Jurkat, Clone E6-1 (cell line): ENCODE data around the gene DNAH8.

Source experiments
- DNase-seq: peaks from one replicate; pipeline ENCODE4 v3.0.0-alpha.2; 2011; ENCODE audit warnings: low read depth, low spot score
- H3K4me3 ChIP-seq: 2 replicates; pipeline ENCODE4 v1.5.1; 2011; ENCODE audit warnings: mild to moderate bottlenecking, low read length, control low read depth, moderate library complexity

Gene DNAH8

GRCh38 chr6:38924791-38925509, 209.8 kb downstream of the DNAH8 start:
- H3K4me3 ChIP-seq = no peak overlapping the region
- DNase-seq = no peak

- no peak for DNase-seq
- no peak overlapping the region for H3K4me3 ChIP-seq
Measured at GRCh38 chr6:38929560-38929959, 214.4 kb downstream of the DNAH8 start.

- peak; percentile 2 for DNase-seq
- no peak overlapping the region for H3K4me3 ChIP-seq
Measured at GRCh38 chr6:38933426-38933825, 218.3 kb downstream of the DNAH8 start.

- DNase-seq = no peak
- no peak overlapping the region for H3K4me3 ChIP-seq
Measured at GRCh38 chr6:38935051-38935450, 219.9 kb downstream of the DNAH8 start.

- DNase-seq = no peak
- no peak overlapping the region for H3K4me3 ChIP-seq
Measured at GRCh38 chr6:38937839-38938613, 222.9 kb downstream of the DNAH8 start.

- no peak for DNase-seq
- no peak overlapping the region for H3K4me3 ChIP-seq
Measured at GRCh38 chr6:38938741-38939140, 223.6 kb downstream of the DNAH8 start.

GRCh38 chr6:38942442-38942841, 227.3 kb downstream of the DNAH8 start:
- no peak for DNase-seq

GRCh38 chr6:38942965-38943364, 227.9 kb downstream of the DNAH8 start:
- DNase-seq = no peak
- H3K4me3 ChIP-seq = no peak overlapping the region

More at GRCh38 chr6:38942442-38942841, 227.3 kb downstream of the DNAH8 start:
- H3K4me3 ChIP-seq = no peak overlapping the region

GRCh38 chr6:38943964-38944363, 228.9 kb downstream of the DNAH8 start:
- no peak overlapping the region for H3K4me3 ChIP-seq
- DNase-seq = no peak

- DNase-seq = no peak
- H3K4me3 ChIP-seq = no peak overlapping the region
Measured at GRCh38 chr6:38944655-38945279, 229.7 kb downstream of the DNAH8 start.

- no peak overlapping the region for H3K4me3 ChIP-seq
Measured at GRCh38 chr6:38955861-38956260, 240.8 kb downstream of the DNAH8 start.

GRCh38 chr6:38957426-38957825, 242.3 kb downstream of the DNAH8 start:
- DNase-seq = no peak
- no peak overlapping the region for H3K4me3 ChIP-seq

More at GRCh38 chr6:38955861-38956260, 240.8 kb downstream of the DNAH8 start:
- DNase-seq = no peak

- no peak for DNase-seq
- H3K4me3 ChIP-seq = no peak overlapping the region
Measured at GRCh38 chr6:38959138-38959537, 244.0 kb downstream of the DNAH8 start.

- DNase-seq = no peak
- no peak overlapping the region for H3K4me3 ChIP-seq
Measured at GRCh38 chr6:38968702-38969149, 253.6 kb downstream of the DNAH8 start.

- peak; percentile 73 for DNase-seq
- H3K4me3 ChIP-seq = no peak overlapping the region
Measured at GRCh38 chr6:38973178-38974057, 258.3 kb downstream of the DNAH8 start.

GRCh38 chr6:38974389-38975151, 259.5 kb downstream of the DNAH8 start:
- no peak overlapping the region for H3K4me3 ChIP-seq
- DNase-seq = no peak

- no peak for DNase-seq
- no peak overlapping the region for H3K4me3 ChIP-seq
Measured at GRCh38 chr6:38975621-38976049, 260.5 kb downstream of the DNAH8 start.

- no peak for DNase-seq
- H3K4me3 ChIP-seq = no peak overlapping the region
Measured at GRCh38 chr6:38976051-38976450, 260.9 kb downstream of the DNAH8 start.
